HG02642 (cell line): ENCODE measurements around the gene YIF1B.

Experiments
- ATAC-seq: cut with Tn5 transposase; IDR thresholded peaks from one replicate; pipeline ENCODE4 v1.9.1; 2021; ENCODE audit warnings: mild to moderate bottlenecking; ENCODE audit not compliant: unreplicated experiment, poor library complexity

The YIF1B gene

GRCh38 chr19:38253788-38254187, 62.0 kb downstream of the YIF1B start:
- no peak for ATAC-seq
